ENCODE results near the gene SIGLEC6. TPM values are rescaled to one million over a fixed set of nuclear protein-coding genes. Genes with fewer than 3 reads are reported as not detected.

SIGLEC6 gene
- total RNA-seq, 1 donor from 2014 or later: 6.6 TPM

GRCh38 chr19:51507640-51508058 lies 23.8 kb downstream of the SIGLEC6 start:
- H3K4me1 ChIP-seq: no peaks in the 10 kb centered on the region
- TF ChIP-seq CTCF (IDR thresholded peaks at IDR 0.05): no peak
- no peaks in the 10 kb centered on the region for H3K36me3 ChIP-seq
- no peaks in the 10 kb centered on the region for H3K27me3 ChIP-seq
- no peak for DNase-seq (ENCODE audit: low spot score in 2 of 2)
- no peak overlapping the region for H3K27ac ChIP-seq
- no peak overlapping the region for H3K4me3 ChIP-seq
- intact Hi-C loops (cut with DNase I): no loop called here
- H3K9me3 ChIP-seq: no peaks in the 10 kb centered on the region

DNA sequence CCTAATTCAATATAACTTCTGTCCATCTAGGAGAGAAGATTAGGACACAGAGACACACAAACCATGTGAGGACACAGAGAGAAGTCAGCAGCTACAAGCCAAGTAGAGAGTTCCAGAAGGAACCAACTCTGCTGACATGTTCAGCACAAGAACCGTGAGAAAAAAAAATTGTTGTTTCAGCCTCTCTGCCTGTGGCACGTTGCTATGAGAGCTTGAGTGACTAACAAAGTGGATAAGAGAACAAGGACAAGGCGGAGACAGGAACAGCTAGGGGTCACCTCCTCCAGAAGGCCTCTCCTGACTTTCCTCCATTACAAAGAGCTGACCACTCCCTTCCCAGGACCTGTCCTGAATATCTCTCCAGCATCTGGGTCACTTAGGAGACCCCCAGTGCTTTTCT lies 24.3 kb downstream of the SIGLEC6 start:
- DNase-seq (ENCODE audit: low spot score in 2 of 2): no peak
- no peaks in the 10 kb centered on the region for H3K9me3 ChIP-seq
- no peak overlapping the region for H3K4me3 ChIP-seq
- no peaks in the 10 kb centered on the region for H3K4me1 ChIP-seq
- intact Hi-C loops (cut with DNase I): no loop called here
- no peaks in the 10 kb centered on the region for H3K27me3 ChIP-seq
- TF ChIP-seq CTCF (IDR thresholded peaks at IDR 0.05): no peak
- H3K27ac ChIP-seq: no peak overlapping the region
- no peaks in the 10 kb centered on the region for H3K36me3 ChIP-seq

- intact Hi-C loops (cut with DNase I): no loop called here
- Histone ChIP-seq H3K4me3 (no peak overlapping the region), H3K27ac (no peak overlapping the region), H3K27me3 (no peaks in the 10 kb centered on the region), H3K36me3 (no peaks in the 10 kb centered on the region), H3K9me3 (no peaks in the 10 kb centered on the region), H3K4me1 (no peaks in the 10 kb centered on the region)
- DNase-seq (ENCODE audit: low spot score in 2 of 2): no peak
- TF ChIP-seq CTCF (IDR thresholded peaks at IDR 0.05): no peak
Observed at GRCh38 chr19:51505904-51506303, 25.6 kb downstream of the SIGLEC6 start.

- intact Hi-C loops (cut with DNase I): no loop called here
- DNase-seq (ENCODE audit: low spot score in 2 of 2): no peak
- Histone ChIP-seq H3K4me3 (no peak overlapping the region), H3K9me3 (no peaks in the 10 kb centered on the region), H3K27me3 (no peaks in the 10 kb centered on the region), H3K36me3 (no peaks in the 10 kb centered on the region), H3K4me1 (no peaks in the 10 kb centered on the region), H3K27ac (no peak overlapping the region)
- no peak for TF ChIP-seq CTCF (IDR thresholded peaks at IDR 0.05)
Observed at GRCh38 chr19:51503896-51504295, 27.6 kb downstream of the SIGLEC6 start.

- H3K36me3 ChIP-seq: no peaks in the 10 kb centered on the region
- intact Hi-C loops (cut with DNase I): no loop called here
- no peak for TF ChIP-seq CTCF (IDR thresholded peaks at IDR 0.05)
- H3K9me3 ChIP-seq: no peaks in the 10 kb centered on the region
- H3K27ac ChIP-seq: no peak overlapping the region
- H3K4me1 ChIP-seq: no peaks in the 10 kb centered on the region
- H3K27me3 ChIP-seq: no peaks in the 10 kb centered on the region
- H3K4me3 ChIP-seq: no peak overlapping the region
- DNase-seq (ENCODE audit: low spot score in 2 of 2): no peak
Observed at GRCh38 chr19:51503286-51503817, 28.1 kb downstream of the SIGLEC6 start.

Measured in ascending aorta (tissue), 2 donors.